OCI-LY1 (cell line): Measurements from ENCODE around the gene MYOT.

Experiments used
- H2AFZ ChIP-seq: fragments of 200-600 bp; sonication (generic), shearing (Covaris generic); 2 replicates; pipeline ENCODE4 v1.6.0; 2014; ENCODE audit warnings: antibody characterized with exemption, mild to moderate bottlenecking, low read length
- H3F3A ChIP-seq: fragments of 200-600 bp; sonication (generic), shearing (Covaris generic); 2 replicates; pipeline ENCODE4 v1.6.0; 2014; ENCODE audit warnings: mild to moderate bottlenecking, antibody characterized with exemption, low read length, moderate library complexity; ENCODE audit not compliant: insufficient read depth
- H3K27ac ChIP-seq: fragments of 200-600 bp; sonication (generic); 2 replicates; pipeline ENCODE4 v1.5.1; 2014; ENCODE audit warnings: low read length, mixed run types, mild to moderate bottlenecking, low read depth; ENCODE audit not compliant: poor library complexity, severe bottlenecking
- H3K27me3 ChIP-seq: fragments of 200-600 bp; sonication (generic); 2 replicates; pipeline ENCODE4 v1.6.0; 2014; ENCODE audit warnings: antibody characterized with exemption, mild to moderate bottlenecking, low read length, moderate library complexity; ENCODE audit not compliant: insufficient read depth
- H3K36me3 ChIP-seq: fragments of 200-600 bp; sonication (generic); 2 replicates; pipeline ENCODE4 v1.6.1; 2014; ENCODE audit warnings: mild to moderate bottlenecking, antibody characterized with exemption, low read length, moderate library complexity, mixed read lengths; ENCODE audit not compliant: insufficient read depth
- H3K4me1 ChIP-seq: fragments of 200-600 bp; sonication (generic); 2 replicates; pipeline ENCODE4 v1.5.1; 2014; ENCODE audit warnings: mild to moderate bottlenecking, low read length, moderate library complexity; ENCODE audit not compliant: insufficient read depth, severe bottlenecking
- H3K4me2 ChIP-seq: fragments of 200-600 bp; sonication (generic), shearing (Covaris generic); 2 replicates; pipeline ENCODE4 v1.6.1; 2014; ENCODE audit warnings: low read length
- H3K4me3 ChIP-seq: fragments of 200-600 bp; sonication (generic); 2 replicates; pipeline ENCODE4 v1.5.1; 2014; ENCODE audit warnings: low read length, low read depth, mild to moderate bottlenecking, mixed read lengths; ENCODE audit not compliant: poor library complexity, severe bottlenecking
- H3K79me2 ChIP-seq: fragments of 200-600 bp; shearing (Covaris generic); 2 replicates; pipeline ENCODE4 v1.6.1; 2016; ENCODE audit warnings: mixed run types, low read length, mixed read lengths; ENCODE audit not compliant: insufficient read depth
- H3K9ac ChIP-seq: fragments of 200-600 bp; sonication (generic), shearing (Covaris generic); 2 replicates; pipeline ENCODE4 v1.6.1; 2014; ENCODE audit warnings: mild to moderate bottlenecking, low read length, mixed read lengths
- H3K9me2 ChIP-seq: fragments of 200-600 bp; sonication (generic), shearing (Covaris generic); 2 replicates; pipeline ENCODE4 v1.6.1; 2014; ENCODE audit warnings: low read depth, mild to moderate bottlenecking, low read length, mixed read lengths
- H3K9me3 ChIP-seq: fragments of 200-600 bp; shearing (Covaris generic); 2 replicates; pipeline ENCODE4 v1.6.1; 2014; ENCODE audit warnings: low read length, mixed read lengths
- H4K20me1 ChIP-seq: fragments of 200-600 bp; sonication (generic), shearing (Covaris generic); 2 replicates; pipeline ENCODE4 v1.6.0; 2016; ENCODE audit warnings: mild to moderate bottlenecking, low read length; ENCODE audit not compliant: insufficient read depth
- CTCF ChIP-seq: fragments of 200-600 bp; sonication (generic), shearing (Covaris generic); IDR thresholded peaks from 2 replicates; pipeline ENCODE4 v1.5.1; 2017; ENCODE audit warnings: mild to moderate bottlenecking, antibody characterized with exemption, low read length, moderate library complexity, mixed read lengths
- EZH2 ChIP-seq: fragments of 200-600 bp; sonication (generic), shearing (Covaris generic); IDR thresholded peaks from 2 replicates; pipeline ENCODE4 v1.8.0; 2017; ENCODE audit warnings: borderline replicate concordance, mixed run types, mild to moderate bottlenecking, antibody characterized with exemption, low read length, moderate library complexity, mixed read lengths

MYOT gene

GRCh38 chr5:137935190-137935589 is 67.5 kb downstream of the MYOT start:
- H3K36me3 ChIP-seq: peaks cover 32% of the 10 kb centered on the region; the same call in 1 of the 2 replicates

GRCh38 chr5:137935694-137936093 is 68.0 kb downstream of the MYOT start:
- no peak overlapping the region for H3K27ac ChIP-seq
- H3K4me1 ChIP-seq: no peaks in the 10 kb centered on the region
- no peaks in the 10 kb centered on the region for H3K27me3 ChIP-seq
- H3K4me2 ChIP-seq: no peak overlapping the region
- H3K9ac ChIP-seq: no peak overlapping the region
- peaks cover 37% of the 10 kb centered on the region; the same call in 1 of the 2 replicates for H3K36me3 ChIP-seq
- no peaks in the 10 kb centered on the region for H3F3A ChIP-seq
- no peaks in the 10 kb centered on the region for H3K9me3 ChIP-seq
- no peaks in the 10 kb centered on the region for H3K9me2 ChIP-seq
- no peak overlapping the region for H3K4me3 ChIP-seq
- no peaks in the 10 kb centered on the region for H3K79me2 ChIP-seq
- no peak overlapping the region for H2AFZ ChIP-seq
- TF ChIP-seq EZH2 (no peak), CTCF (no peak)
- no peaks in the 10 kb centered on the region for H4K20me1 ChIP-seq

More at GRCh38 chr5:137935190-137935589, 67.5 kb downstream of the MYOT start:
- H2AFZ ChIP-seq: no peak overlapping the region
- H3K9me3 ChIP-seq: no peaks in the 10 kb centered on the region
- H3K27me3 ChIP-seq: no peaks in the 10 kb centered on the region
- TF ChIP-seq CTCF (no peak), EZH2 (no peak)
- H3F3A ChIP-seq: no peaks in the 10 kb centered on the region
- H4K20me1 ChIP-seq: no peaks in the 10 kb centered on the region
- no peaks in the 10 kb centered on the region for H3K9me2 ChIP-seq
- H3K4me1 ChIP-seq: no peaks in the 10 kb centered on the region
- no peaks in the 10 kb centered on the region for H3K79me2 ChIP-seq
- H3K4me3 ChIP-seq: no peak overlapping the region
- no peak overlapping the region for H3K4me2 ChIP-seq
- no peak overlapping the region for H3K27ac ChIP-seq
- H3K9ac ChIP-seq: no peak overlapping the region
